H9 (cell line): ENCODE results near the gene FLT3. TPM values are rescaled to one million over a fixed set of nuclear protein-coding genes. Genes with fewer than 3 reads are reported as not detected.

Source experiments
- DNase-seq: peaks from one replicate; pipeline ENCODE4 v3.0.0-alpha.2; 2017
- H2AFZ ChIP-seq: one replicate; pipeline ENCODE4 v1.6.1; 2013; ENCODE audit warnings: mild to moderate bottlenecking, low read length, control low read depth, moderate library complexity
- H2AK5ac ChIP-seq: 2 replicates; pipeline ENCODE4 v1.6.1; 2013; ENCODE audit warnings: low read length, control low read depth, mixed read lengths; ENCODE audit not compliant: insufficient read length
- H2BK120ac ChIP-seq: one replicate; pipeline ENCODE4 v1.6.1; 2013; ENCODE audit warnings: low read depth, mild to moderate bottlenecking, low read length, control low read depth, inconsistent platforms; ENCODE audit not compliant: poor library complexity, severe bottlenecking
- H2BK12ac ChIP-seq: 2 replicates; pipeline ENCODE4 v1.6.1; 2013; ENCODE audit warnings: low read length, control low read depth, mixed read lengths, low read depth; ENCODE audit not compliant: insufficient read length
- H2BK15ac ChIP-seq: 2 replicates; pipeline ENCODE4 v1.6.1; 2013; ENCODE audit warnings: low read depth, low read length, control low read depth
- H2BK20ac ChIP-seq: one replicate; pipeline ENCODE4 v1.6.1; 2013; ENCODE audit warnings: low read depth, mild to moderate bottlenecking, low read length, control low read depth, inconsistent platforms; ENCODE audit not compliant: poor library complexity, severe bottlenecking
- H2BK5ac ChIP-seq: 2 replicates; pipeline ENCODE4 v1.6.1; 2013; ENCODE audit warnings: low read length, control low read depth, mixed read lengths; ENCODE audit not compliant: insufficient read length
- H3K14ac ChIP-seq: 2 replicates; pipeline ENCODE4 v1.6.1; 2013; ENCODE audit warnings: low read length, control low read depth; ENCODE audit not compliant: insufficient read depth
- H3K18ac ChIP-seq: 2 replicates; pipeline ENCODE4 v1.6.1; 2013; ENCODE audit warnings: low read depth, mild to moderate bottlenecking, mixed read lengths, low read length, control low read depth; ENCODE audit not compliant: insufficient read length
- H3K23ac ChIP-seq: 2 replicates; pipeline ENCODE4 v1.6.1; 2013; ENCODE audit warnings: low read length, control low read depth, mixed read lengths, low read depth; ENCODE audit not compliant: insufficient read length
- H3K23me2 ChIP-seq: 2 replicates; pipeline ENCODE4 v1.6.1; 2013; ENCODE audit warnings: low read depth, mild to moderate bottlenecking, mixed read lengths, low read length, control low read depth; ENCODE audit not compliant: insufficient read length, poor library complexity, severe bottlenecking
- H3K27ac ChIP-seq: 2 replicates; pipeline ENCODE4 v1.5.1; 2013; ENCODE audit warnings: low read length, control low read depth, mixed read lengths, low read depth; ENCODE audit not compliant: insufficient read length
- H3K27me3 ChIP-seq: 2 replicates; pipeline ENCODE4 v1.6.1; 2013; ENCODE audit warnings: low read length, control low read depth, inconsistent platforms; ENCODE audit not compliant: insufficient read depth
- H3K4ac ChIP-seq: 2 replicates; pipeline ENCODE4 v1.6.1; 2013; ENCODE audit warnings: low read depth, mild to moderate bottlenecking, control low read depth, inconsistent platforms, low read length, moderate library complexity
- H3K4me1 ChIP-seq: 2 replicates; pipeline ENCODE4 v1.6.1; 2013; ENCODE audit warnings: low read length, control low read depth, inconsistent platforms; ENCODE audit not compliant: insufficient read depth
- H3K4me2 ChIP-seq: 2 replicates; pipeline ENCODE4 v1.6.1; 2013; ENCODE audit warnings: low read length, control low read depth, mixed read lengths; ENCODE audit not compliant: insufficient read length, insufficient read depth
- H3K56ac ChIP-seq: 2 replicates; pipeline ENCODE4 v1.6.1; 2013; ENCODE audit warnings: low read depth, mild to moderate bottlenecking, mixed read lengths, low read length, control low read depth; ENCODE audit not compliant: insufficient read length
- H3K79me1 ChIP-seq: 2 replicates; pipeline ENCODE4 v1.6.1; 2013; ENCODE audit warnings: low read depth, mild to moderate bottlenecking, moderate library complexity, low read length, control low read depth, inconsistent platforms; ENCODE audit not compliant: insufficient read depth, poor library complexity, severe bottlenecking
- H3K79me2 ChIP-seq: 2 replicates; pipeline ENCODE4 v1.6.1; 2013; ENCODE audit warnings: low read length, control low read depth, inconsistent platforms; ENCODE audit not compliant: insufficient read depth
- H3K9ac ChIP-seq: 2 replicates; pipeline ENCODE4 v1.6.1; 2013; ENCODE audit warnings: low read length, control low read depth, mixed read lengths; ENCODE audit not compliant: insufficient read length; ENCODE audit errors: extremely low read depth
- H3K9me3 ChIP-seq: one replicate; pipeline ENCODE4 v1.6.1; 2013; ENCODE audit warnings: low read depth, low read length, inconsistent platforms; ENCODE audit not compliant: control insufficient read depth
- H3T11ph ChIP-seq: one replicate; pipeline ENCODE4 v1.6.1; 2013; ENCODE audit warnings: mild to moderate bottlenecking, low read length, control low read depth, inconsistent platforms
- H4K20me1 ChIP-seq: one replicate; pipeline ENCODE4 v1.6.1; 2013; ENCODE audit not compliant: control insufficient read depth, insufficient read length, insufficient read depth
- H4K5ac ChIP-seq: 2 replicates; pipeline ENCODE4 v1.6.1; 2013; ENCODE audit warnings: low read depth, mild to moderate bottlenecking, mixed read lengths, low read length, control low read depth; ENCODE audit not compliant: insufficient read length
- H4K8ac ChIP-seq: replicated peaks from 2 replicates; pipeline ENCODE4 v1.6.1; 2013; ENCODE audit warnings: low read length, control low read depth, mixed read lengths, low read depth; ENCODE audit not compliant: insufficient read length
- H4K91ac ChIP-seq: 2 replicates; pipeline ENCODE4 v1.6.1; 2013; ENCODE audit warnings: low read depth, mild to moderate bottlenecking, moderate library complexity, mixed read lengths, low read length, control low read depth; ENCODE audit not compliant: insufficient read length
- H3K27ac Mint-ChIP-seq, 3 experiments: 2 replicates in 2 of 3; 3 replicates in 1 of 3; pipeline ENCODE4 v1.8.0; 2020 to 2021; ENCODE audit warnings: mixed read lengths in 3 of 3, mild to moderate bottlenecking in 1 of 3, moderate library complexity in 1 of 3
- H3K27me3 Mint-ChIP-seq: 2 replicates; pipeline ENCODE4 v1.8.0; 2021; ENCODE audit warnings: low read depth, mild to moderate bottlenecking, moderate library complexity, mixed read lengths
- H3K36me3 Mint-ChIP-seq, 3 experiments: 2 replicates in 2 of 3; 3 replicates in 1 of 3; pipeline ENCODE4 v1.8.0; 2020 to 2021; ENCODE audit warnings: low read depth in 3 of 3, mixed read lengths in 3 of 3; ENCODE audit not compliant: insufficient read depth in 1 of 3
- H3K4me1 Mint-ChIP-seq, 2 experiments: 2 replicates each; pipeline ENCODE4 v1.8.0; 2020; ENCODE audit warnings: mixed read lengths in 2 of 2
- H3K4me3 Mint-ChIP-seq, 2 experiments: 2 replicates in 1 of 2; 3 replicates in 1 of 2; pipeline ENCODE4 v1.8.0; 2020 to 2021; ENCODE audit warnings: mild to moderate bottlenecking in 2 of 2, mixed read lengths in 2 of 2, moderate library complexity in 1 of 2
- H3K9me3 Mint-ChIP-seq, 2 experiments: 2 replicates in 1 of 2; 3 replicates in 1 of 2; pipeline ENCODE4 v1.8.0; 2020; ENCODE audit warnings: mild to moderate bottlenecking in 2 of 2, mixed read lengths in 2 of 2, moderate library complexity in 1 of 2
- WGBS: extraction: QIAGEN DNeasy Blood & Tissue Kit; methylation state at CpG from one replicate; pipeline ENCODE4 v1.1.7; 2013; ENCODE audit warnings: missing lambda C conversion rate, low lambda C conversion rate, mixed read lengths; ENCODE audit not compliant: insufficient read length; ENCODE audit errors: extremely low coverage; 5-methylcytosine and 5-hydroxymethylcytosine counted together
- total RNA-seq: library from RNA; stranded (reverse); gene quantifications from 2 replicates; pipeline ENCODE4 v1.2.1, GENCODE V29; 2021
- TF ChIP-seq, protein P1 (sequence below): fragments of 200-600 bp; sonication (generic); conservative IDR thresholded peaks from 3 replicates; pipeline ENCODE4 v1.8.0; 2021; ENCODE audit warnings: antibody characterized with exemption, mild to moderate bottlenecking

The FLT3 gene
- total RNA-seq, 1 experiment from 2014 or later = 0.44 TPM

DNA sequence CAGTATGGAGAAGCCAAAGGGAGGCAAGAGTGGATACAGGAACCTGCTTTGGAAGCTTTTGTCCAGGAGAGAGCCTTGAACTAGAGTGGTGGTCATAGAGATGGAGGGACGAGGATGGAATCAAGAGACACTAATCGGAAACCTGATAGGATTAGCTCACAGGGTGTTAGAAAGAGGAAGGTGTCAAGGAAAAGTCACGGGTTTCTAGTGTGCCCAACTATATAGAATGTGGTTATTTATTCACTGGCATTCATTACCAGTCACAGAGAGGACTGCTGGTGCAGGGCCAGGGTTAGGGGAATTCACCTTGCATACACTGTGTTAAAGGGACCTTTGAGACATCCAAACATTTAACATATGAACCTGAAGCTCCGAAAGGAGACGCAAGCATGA, 68.5 kb downstream of the FLT3 start:
- no peak overlapping the region for H4K5ac ChIP-seq
- Mint-ChIP-seq H3K27ac (no peak overlapping the region), H3K4me3 (no peak overlapping the region), H3K27me3 (peaks cover 7% of the 10 kb centered on the region), H3K36me3 (no peaks in the 10 kb centered on the region), H3K4me1 (peaks cover 0 to 2% of the 10 kb centered on the region in 2 experiments; a peak in 1 of 4 replicates), H3K9me3 (no peaks in the 10 kb centered on the region)
- H3K23me2 ChIP-seq = no peaks in the 10 kb centered on the region
- H3K79me1 ChIP-seq = no peaks in the 10 kb centered on the region
- H2BK5ac ChIP-seq = no peak overlapping the region
- no peak overlapping the region for H2BK120ac ChIP-seq
- H2AFZ ChIP-seq = no peak overlapping the region
- no peak overlapping the region for H3K9ac ChIP-seq
- H4K8ac ChIP-seq = no peak overlapping the region
- TF ChIP-seq, protein P1, sequence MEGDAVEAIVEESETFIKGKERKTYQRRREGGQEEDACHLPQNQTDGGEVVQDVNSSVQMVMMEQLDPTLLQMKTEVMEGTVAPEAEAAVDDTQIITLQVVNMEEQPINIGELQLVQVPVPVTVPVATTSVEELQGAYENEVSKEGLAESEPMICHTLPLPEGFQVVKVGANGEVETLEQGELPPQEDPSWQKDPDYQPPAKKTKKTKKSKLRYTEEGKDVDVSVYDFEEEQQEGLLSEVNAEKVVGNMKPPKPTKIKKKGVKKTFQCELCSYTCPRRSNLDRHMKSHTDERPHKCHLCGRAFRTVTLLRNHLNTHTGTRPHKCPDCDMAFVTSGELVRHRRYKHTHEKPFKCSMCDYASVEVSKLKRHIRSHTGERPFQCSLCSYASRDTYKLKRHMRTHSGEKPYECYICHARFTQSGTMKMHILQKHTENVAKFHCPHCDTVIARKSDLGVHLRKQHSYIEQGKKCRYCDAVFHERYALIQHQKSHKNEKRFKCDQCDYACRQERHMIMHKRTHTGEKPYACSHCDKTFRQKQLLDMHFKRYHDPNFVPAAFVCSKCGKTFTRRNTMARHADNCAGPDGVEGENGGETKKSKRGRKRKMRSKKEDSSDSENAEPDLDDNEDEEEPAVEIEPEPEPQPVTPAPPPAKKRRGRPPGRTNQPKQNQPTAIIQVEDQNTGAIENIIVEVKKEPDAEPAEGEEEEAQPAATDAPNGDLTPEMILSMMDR = no peak
- no peak overlapping the region for H3K14ac ChIP-seq
- no peak overlapping the region for H2BK15ac ChIP-seq
- WGBS = no CpG with 5 or more reads among the region's 5 CpGs
- H2AK5ac ChIP-seq = no peak overlapping the region
- no peak overlapping the region for H2BK20ac ChIP-seq
- H2BK12ac ChIP-seq = no peak overlapping the region
- no peak for DNase-seq
- H3T11ph ChIP-seq = no peak overlapping the region
- no peak overlapping the region for H3K4ac ChIP-seq
- H4K91ac ChIP-seq = no peak overlapping the region
- no peaks in the 10 kb centered on the region for H3K27me3 ChIP-seq
- no peak overlapping the region for H3K23ac ChIP-seq
- H3K4me1 ChIP-seq = no peaks in the 10 kb centered on the region
- no peaks in the 10 kb centered on the region for H3K9me3 ChIP-seq
- H3K79me2 ChIP-seq = no peaks in the 10 kb centered on the region
- H3K56ac ChIP-seq = no peak overlapping the region
- H4K20me1 ChIP-seq = no peaks in the 10 kb centered on the region
- H3K4me2 ChIP-seq = no peak overlapping the region
- H3K27ac ChIP-seq = no peak overlapping the region
- no peak overlapping the region for H3K18ac ChIP-seq
